HepG2 (cell line): ENCODE measurements around the gene CNNM4. TPM values are rescaled to one million over a fixed set of nuclear protein-coding genes. Genes with fewer than 3 reads are reported as not detected.

Source experiments
- BCL6 ChIP-seq: IDR thresholded peaks from 2 replicates; pipeline ENCODE4 v1.6.1; 2016; ENCODE audit warnings: missing genetic modification reagents, missing compliant biosample characterization
- CENPX ChIP-seq: sonication (generic); formaldehyde crosslinking; IDR thresholded peaks from 2 replicates; pipeline ENCODE4 v1.9.0; 2021; ENCODE audit warnings: mild to moderate bottlenecking, missing genetic modification reagents, moderate library complexity
- FOXA1 ChIP-seq, 2 experiments: fragments of 450-650 bp in 1 of 2; sonication (generic) in 1 of 2; formaldehyde crosslinking in 1 of 2; IDR thresholded peaks; 2 replicates each; pipeline versions ENCODE4 v1.4.0 to v1.6.1; 2016 to 2020; ENCODE audit warnings: missing genetic modification reagents in 1 of 2
- FOXO1 ChIP-seq: sonication (generic); formaldehyde crosslinking; IDR thresholded peaks from 2 replicates; pipeline ENCODE4 v1.4.0; 2020; ENCODE audit warnings: missing genetic modification reagents
- FOXP4 ChIP-seq: sonication (generic); formaldehyde crosslinking; IDR thresholded peaks from 2 replicates; pipeline ENCODE4 v1.4.0; 2020; ENCODE audit warnings: missing genetic modification reagents
- NFATC3 ChIP-seq: sonication (generic); formaldehyde crosslinking; IDR thresholded peaks from 2 replicates; pipeline ENCODE4 v1.5.1; 2020; ENCODE audit warnings: mild to moderate bottlenecking, missing genetic modification reagents
- NFKBIZ ChIP-seq: IDR thresholded peaks from 2 replicates; pipeline ENCODE4 v1.6.1; 2018; ENCODE audit warnings: missing genetic modification reagents, missing compliant biosample characterization
- ONECUT2 ChIP-seq: sonication (generic); formaldehyde crosslinking; IDR thresholded peaks from 2 replicates; pipeline ENCODE4 v1.4.0; 2020; ENCODE audit warnings: missing genetic modification reagents
- POGZ ChIP-seq: sonication (generic); formaldehyde crosslinking; IDR thresholded peaks from 2 replicates; pipeline ENCODE4 v1.4.0; 2020; ENCODE audit warnings: mild to moderate bottlenecking, missing genetic modification reagents
- SMARCC2 ChIP-seq: fragments of 450-650 bp; IDR thresholded peaks from 2 replicates; pipeline ENCODE4 v1.6.1; 2017; ENCODE audit warnings: antibody characterized with exemption, mild to moderate bottlenecking
- SNAI1 ChIP-seq: sonication (generic); formaldehyde crosslinking; IDR thresholded peaks from 2 replicates; pipeline ENCODE4 v1.5.0; 2020; ENCODE audit warnings: mild to moderate bottlenecking, missing genetic modification reagents, borderline replicate concordance
- SRSF4 ChIP-seq: fragments of 200-400 bp; formaldehyde crosslinking; IDR thresholded peaks from one replicate; pipeline ENCODE4 v1.6.1; 2018; ENCODE audit warnings: mild to moderate bottlenecking, low read depth, low read length, moderate library complexity; ENCODE audit not compliant: poor library complexity, severe bottlenecking
- TCF7L2 ChIP-seq: IDR thresholded peaks from 2 replicates; pipeline ENCODE4 v1.6.1; 2011; ENCODE audit warnings: mild to moderate bottlenecking, low read depth, low read length, moderate library complexity
- YY1 ChIP-seq: IDR thresholded peaks from 2 replicates; pipeline ENCODE4 v1.6.1; 2011; ENCODE audit warnings: low read length, low read depth, moderate library complexity, mild to moderate bottlenecking; ENCODE audit not compliant: insufficient read depth, insufficient replicate concordance
- ZBTB21 ChIP-seq: sonication (generic); formaldehyde crosslinking; IDR thresholded peaks from 2 replicates; pipeline ENCODE4 v1.4.0; 2020; ENCODE audit warnings: missing genetic modification reagents
- ZBTB39 ChIP-seq: sonication (generic); formaldehyde crosslinking; IDR thresholded peaks from 2 replicates; pipeline ENCODE4 v1.5.0; 2020; ENCODE audit warnings: missing genetic modification reagents
- ZNF12 ChIP-seq: sonication (generic); formaldehyde crosslinking; IDR thresholded peaks from 2 replicates; pipeline ENCODE4 v1.5.0; 2020; ENCODE audit warnings: missing genetic modification reagents
- ZNF274 ChIP-seq: sonication (generic); formaldehyde crosslinking; IDR thresholded peaks from 2 replicates; pipeline ENCODE4 v1.5.1; 2020; ENCODE audit warnings: mild to moderate bottlenecking, missing genetic modification reagents
- ZNF501 ChIP-seq: sonication (generic); formaldehyde crosslinking; IDR thresholded peaks from 2 replicates; pipeline ENCODE4 v1.5.1; 2020; ENCODE audit warnings: mild to moderate bottlenecking, moderate library complexity, missing genetic modification reagents
- ZNF672 ChIP-seq: sonication (generic); formaldehyde crosslinking; IDR thresholded peaks from 2 replicates; pipeline ENCODE4 v1.8.1; 2022; ENCODE audit warnings: missing genetic modification reagents
- polyA plus RNA-seq, 8 experiments: library from polyadenylated mRNA; depleted of rRNA in 3 of 8; stranded (reverse) in 7 of 8; unstranded in 1 of 8; fragments of >200 nt; fragmentation: Illumina TruSeq in 4 of 8; extraction: Trizol in 4 of 8; gene quantifications; 2 replicates each; pipeline versions ENCODE4 v1.2.1 to v1.2.3, GENCODE V29; 2011 to 2016; ENCODE audit warnings: low read depth in 4 of 8, missing spikeins in 1 of 8, mixed read lengths in 1 of 8; ENCODE audit not compliant: insufficient read depth in 1 of 8
- total RNA-seq, 5 experiments: library from RNA; depleted of rRNA; stranded (reverse); fragments of >200 nt; fragmentation: Illumina TruSeq; extraction: Trizol; gene quantifications; 2 replicates each; pipeline ENCODE4 v1.2.3, GENCODE V29; 2016; ENCODE audit warnings: low read depth in 1 of 5
- TF ChIP-seq, protein P1 (sequence below): sonication (generic); formaldehyde crosslinking; IDR thresholded peaks from 2 replicates; pipeline ENCODE4 v1.4.0; 2020; ENCODE audit warnings: missing genetic modification reagents
- TF ChIP-seq, protein P2 (sequence below): sonication (generic); formaldehyde crosslinking; IDR thresholded peaks from 2 replicates; pipeline ENCODE4 v1.8.0; 2023; ENCODE audit warnings: mild to moderate bottlenecking, missing genetic modification reagents

The CNNM4 gene
- total and polyA plus RNA-seq, 2 of the 13 experiments (the other 11 are each of a cell fraction or from before 2014, with no cell fraction given) = 5.9 to 8.4 TPM

DNA sequence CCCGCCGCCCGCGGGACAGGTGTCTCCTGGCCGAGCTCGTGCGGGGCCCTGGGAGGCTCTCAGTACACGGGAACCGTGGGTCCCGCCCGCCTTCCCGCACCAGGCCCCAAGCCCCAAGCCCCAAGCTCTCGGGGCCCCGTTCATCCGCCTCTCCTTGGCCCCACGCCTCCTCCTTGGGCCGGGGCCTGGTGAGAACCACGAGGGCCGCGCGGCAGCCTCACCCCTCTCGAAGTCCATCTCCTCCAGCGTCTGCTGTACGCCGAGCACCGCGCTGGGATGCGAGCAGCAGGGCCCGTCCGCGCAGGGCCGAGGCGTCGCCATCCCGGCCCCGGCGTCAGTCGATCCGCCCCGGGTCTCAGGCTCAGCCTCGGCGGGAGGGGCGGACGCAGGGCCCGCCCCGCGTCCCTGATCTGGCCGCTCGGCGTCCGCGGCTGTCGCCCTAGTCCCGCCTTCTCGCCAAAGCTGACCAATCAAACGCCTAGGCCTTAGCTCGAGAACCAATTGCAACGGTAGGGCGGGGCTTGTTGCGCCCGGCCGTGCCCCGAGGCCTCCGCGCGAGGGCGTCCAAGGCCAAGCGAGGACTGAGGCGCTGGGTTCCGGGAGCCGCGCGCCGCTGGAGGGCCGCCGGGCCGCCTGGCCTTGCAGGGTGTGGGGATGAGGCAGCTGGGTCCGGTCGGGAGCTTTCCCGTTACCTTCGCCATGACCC, 97.1 kb downstream of the CNNM4 start, which contains the start of gene ANKRD39 (continued):
- TF ChIP-seq SNAI1 (CRISPR knock-in tag) (peak; percentile 32; the same call in 1 of the 2 replicates), CENPX (CRISPR knock-in tag) (no peak), POGZ (peak; percentile 78), ZBTB39 (CRISPR knock-in tag) (peak; percentile 12; the same call in 1 of the 2 replicates), ZBTB21 (no peak), NFKBIZ (no peak; the same call in 1 of the 2 replicates), ZNF12 (peak; percentile 54; the same call in 1 of the 2 replicates), ZNF501 (CRISPR knock-in tag) (peak; percentile 98), BCL6 (peak; percentile 58), TCF7L2 (no peak), SMARCC2 (no peak), ZNF672 (CRISPR knock-in tag) (no peak), NFATC3 (CRISPR knock-in tag) (no peak), SRSF4 (no peak), ONECUT2 (CRISPR knock-in tag) (0 out of 2 replicates have a peak, but pooled peaks have one; percentile 44), FOXP4 (CRISPR knock-in tag) (no peak; the same call in 1 of the 2 replicates), YY1 (peak; percentile 90), ZNF274 (CRISPR knock-in tag) (peak; percentile 92), FOXA1 (IDR thresholded peaks at IDR 0.05) (no peak), FOXA1 (CRISPR knock-in tag; IDR thresholded peaks at IDR 0.05) (peak; percentile 36; the same call in 1 of the 2 replicates), FOXO1 (CRISPR knock-in tag) (peak; percentile 38)
- TF ChIP-seq, protein P1, sequence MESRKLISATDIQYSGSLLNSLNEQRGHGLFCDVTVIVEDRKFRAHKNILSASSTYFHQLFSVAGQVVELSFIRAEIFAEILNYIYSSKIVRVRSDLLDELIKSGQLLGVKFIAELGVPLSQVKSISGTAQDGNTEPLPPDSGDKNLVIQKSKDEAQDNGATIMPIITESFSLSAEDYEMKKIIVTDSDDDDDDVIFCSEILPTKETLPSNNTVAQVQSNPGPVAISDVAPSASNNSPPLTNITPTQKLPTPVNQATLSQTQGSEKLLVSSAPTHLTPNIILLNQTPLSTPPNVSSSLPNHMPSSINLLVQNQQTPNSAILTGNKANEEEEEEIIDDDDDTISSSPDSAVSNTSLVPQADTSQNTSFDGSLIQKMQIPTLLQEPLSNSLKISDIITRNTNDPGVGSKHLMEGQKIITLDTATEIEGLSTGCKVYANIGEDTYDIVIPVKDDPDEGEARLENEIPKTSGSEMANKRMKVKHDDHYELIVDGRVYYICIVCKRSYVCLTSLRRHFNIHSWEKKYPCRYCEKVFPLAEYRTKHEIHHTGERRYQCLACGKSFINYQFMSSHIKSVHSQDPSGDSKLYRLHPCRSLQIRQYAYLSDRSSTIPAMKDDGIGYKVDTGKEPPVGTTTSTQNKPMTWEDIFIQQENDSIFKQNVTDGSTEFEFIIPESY (CRISPR knock-in tag) = peak; percentile 48; the same call in 1 of the 2 replicates
- TF ChIP-seq, protein P2, sequence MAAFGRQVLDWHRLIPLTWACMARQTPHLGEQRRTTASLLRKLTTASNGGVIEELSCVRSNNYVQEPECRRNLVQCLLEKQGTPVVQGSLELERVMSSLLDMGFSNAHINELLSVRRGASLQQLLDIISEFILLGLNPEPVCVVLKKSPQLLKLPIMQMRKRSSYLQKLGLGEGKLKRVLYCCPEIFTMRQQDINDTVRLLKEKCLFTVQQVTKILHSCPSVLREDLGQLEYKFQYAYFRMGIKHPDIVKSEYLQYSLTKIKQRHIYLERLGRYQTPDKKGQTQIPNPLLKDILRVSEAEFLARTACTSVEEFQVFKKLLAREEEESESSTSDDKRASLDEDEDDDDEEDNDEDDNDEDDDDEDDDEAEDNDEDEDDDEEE (CRISPR knock-in tag) = peak; percentile 95
